ENCODE results near the gene FOXC2.

The FOXC2 gene

DNA sequence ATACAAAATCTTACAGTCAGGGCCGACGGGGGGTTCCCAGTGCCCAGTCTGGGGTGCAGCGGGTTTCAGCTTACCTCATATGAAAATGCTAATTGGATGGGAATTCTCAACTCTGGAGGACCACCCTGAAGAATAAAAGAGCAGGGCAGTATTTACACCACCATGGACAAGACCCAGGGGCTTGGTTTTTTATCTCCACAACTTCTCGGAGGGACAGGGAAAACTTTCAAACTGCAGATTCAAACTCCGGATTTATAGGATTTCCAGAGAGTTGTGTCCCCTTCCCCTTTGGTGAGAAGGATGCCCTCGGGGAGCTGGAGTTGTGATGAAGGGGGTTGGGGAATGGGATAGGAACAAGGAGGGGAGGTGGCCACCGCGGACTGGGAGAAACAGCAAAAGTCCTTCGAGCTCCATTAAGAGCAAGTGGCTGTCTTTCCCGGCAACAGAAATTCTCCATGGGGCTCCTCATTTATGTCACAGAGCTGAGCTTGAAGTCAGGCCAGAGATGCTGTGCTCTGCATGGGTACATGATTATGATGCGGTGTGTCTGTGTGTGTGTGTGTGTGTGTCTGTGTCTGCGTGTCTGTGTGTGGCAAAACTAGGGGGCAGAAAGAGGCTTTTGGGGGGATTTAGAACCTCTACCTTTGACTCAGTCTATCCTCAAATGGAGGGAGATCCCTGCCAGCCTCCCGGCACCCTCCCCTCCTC is 27.4 kb downstream of the FOXC2 start:
- DNase-seq = no peak

GRCh38 chr16:86594721-86595120 is 28.1 kb downstream of the FOXC2 start:
- no peak for DNase-seq

GRCh38 chr16:86595983-86596605 is 29.5 kb downstream of the FOXC2 start:
- no peak for DNase-seq

DNA sequence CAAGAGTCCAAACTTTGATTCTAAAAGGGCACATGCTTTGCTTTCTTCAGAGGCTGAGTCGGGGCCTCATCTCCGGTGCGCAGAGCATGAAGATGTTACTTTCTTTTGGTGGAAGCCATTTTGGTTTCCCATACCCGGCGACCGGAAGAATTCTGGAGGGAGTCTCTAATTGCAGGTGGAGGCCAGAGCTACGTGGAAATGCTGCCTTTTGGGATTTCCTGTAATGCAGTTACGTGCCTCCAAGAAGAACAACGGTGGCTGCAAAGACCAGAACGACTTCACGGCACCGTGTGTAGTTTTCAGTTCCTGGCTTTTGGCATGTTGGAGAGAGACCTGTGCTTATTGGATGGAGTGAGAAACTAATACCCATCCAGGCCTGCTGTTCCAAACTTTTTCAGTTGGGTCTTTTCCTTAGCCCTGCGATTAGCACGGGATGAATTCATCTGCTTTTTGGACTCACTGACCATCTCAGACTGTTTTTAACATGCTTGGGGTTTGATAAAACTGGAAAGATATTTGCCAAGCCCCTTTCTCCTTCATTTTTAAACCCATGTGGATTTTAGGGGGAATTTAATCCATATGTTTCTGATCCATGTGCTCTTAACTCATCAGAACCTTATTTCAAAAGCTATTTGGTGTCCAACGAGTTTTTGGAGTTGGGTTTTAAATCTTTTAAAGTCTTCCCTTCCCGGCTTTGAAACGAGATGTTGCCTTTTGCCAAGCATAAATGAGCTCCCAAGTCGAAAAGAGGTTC is 30.7 kb downstream of the FOXC2 start:
- no peak for DNase-seq

GRCh38 chr16:86597880-86598606 is 31.4 kb downstream of the FOXC2 start:
- DNase-seq = no peak

GRCh38 chr16:86598607-86599565 is 32.3 kb downstream of the FOXC2 start:
- no peak for DNase-seq

- DNase-seq = no peak
Measured at GRCh38 chr16:86601356-86601755, 34.7 kb downstream of the FOXC2 start.

DNA sequence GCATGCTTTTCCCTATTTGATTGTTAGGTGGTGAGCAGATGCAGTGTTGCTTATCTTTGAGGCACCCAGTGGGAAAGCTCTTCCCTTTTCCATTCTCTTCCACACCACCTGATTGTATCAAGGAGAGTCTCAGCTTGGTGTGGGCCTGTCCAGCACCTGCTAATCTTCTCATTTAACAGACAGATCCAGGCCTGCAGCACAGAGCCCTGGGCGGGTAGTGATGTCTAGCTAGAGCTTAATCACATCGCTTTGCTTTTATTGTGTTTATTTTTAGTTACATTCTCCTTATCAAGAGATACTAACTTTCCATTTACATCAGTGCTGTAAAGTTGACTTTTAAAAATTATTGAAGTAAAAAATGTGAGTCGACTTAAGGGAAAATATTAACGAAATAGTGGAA is 35.9 kb downstream of the FOXC2 start:
- DNase-seq = no peak

GRCh38 chr16:86604436-86605193 is 38.0 kb downstream of the FOXC2 start:
- no peak for DNase-seq

- no peak for DNase-seq
Measured at GRCh38 chr16:86605950-86606349, 39.3 kb downstream of the FOXC2 start.

DNA sequence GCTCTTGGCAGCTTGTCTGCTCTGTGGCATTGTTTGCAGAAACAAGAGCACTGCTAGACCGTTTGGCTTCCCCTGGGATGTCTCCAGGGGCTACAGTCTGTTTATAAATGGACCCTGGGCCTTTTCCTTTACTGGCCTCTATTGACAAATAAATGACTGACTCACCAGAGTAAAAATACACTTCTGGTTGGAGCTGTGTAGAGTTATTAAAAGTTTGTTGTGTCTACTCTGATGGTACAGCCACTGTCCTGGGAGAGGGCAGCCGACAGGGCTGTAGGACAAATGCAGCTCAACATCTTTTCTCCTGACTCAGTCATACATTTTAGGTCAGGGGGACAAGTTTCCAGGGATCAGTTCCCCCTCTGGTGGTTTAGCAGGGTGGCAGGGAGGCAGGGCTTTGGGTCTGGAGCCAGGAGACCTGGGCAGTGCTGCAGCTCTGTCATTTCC is 41.7 kb downstream of the FOXC2 start:
- no peak for DNase-seq

DNA sequence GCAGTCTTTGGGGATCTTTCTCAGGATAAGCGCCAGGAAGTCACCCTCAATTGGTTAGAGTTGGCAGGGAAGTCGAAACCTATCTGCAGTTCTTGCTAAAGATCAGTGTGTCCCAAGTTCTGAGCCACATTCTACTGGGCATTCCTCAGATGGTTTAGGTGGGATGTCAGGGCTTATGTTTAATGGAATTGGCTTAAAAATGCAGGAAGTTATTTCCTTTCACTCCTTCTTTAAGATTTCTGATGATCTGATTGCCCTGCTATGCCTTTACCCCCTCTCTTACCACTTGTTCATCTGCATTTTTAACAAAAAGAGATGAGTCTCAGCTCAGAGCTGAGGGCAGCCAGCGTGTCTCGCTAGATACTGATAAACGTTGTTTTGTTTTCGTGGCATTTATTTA is 42.5 kb downstream of the FOXC2 start:
- DNase-seq = no peak

GRCh38 chr16:86609661-86610060 is 43.0 kb downstream of the FOXC2 start:
- no peak for DNase-seq

DNA sequence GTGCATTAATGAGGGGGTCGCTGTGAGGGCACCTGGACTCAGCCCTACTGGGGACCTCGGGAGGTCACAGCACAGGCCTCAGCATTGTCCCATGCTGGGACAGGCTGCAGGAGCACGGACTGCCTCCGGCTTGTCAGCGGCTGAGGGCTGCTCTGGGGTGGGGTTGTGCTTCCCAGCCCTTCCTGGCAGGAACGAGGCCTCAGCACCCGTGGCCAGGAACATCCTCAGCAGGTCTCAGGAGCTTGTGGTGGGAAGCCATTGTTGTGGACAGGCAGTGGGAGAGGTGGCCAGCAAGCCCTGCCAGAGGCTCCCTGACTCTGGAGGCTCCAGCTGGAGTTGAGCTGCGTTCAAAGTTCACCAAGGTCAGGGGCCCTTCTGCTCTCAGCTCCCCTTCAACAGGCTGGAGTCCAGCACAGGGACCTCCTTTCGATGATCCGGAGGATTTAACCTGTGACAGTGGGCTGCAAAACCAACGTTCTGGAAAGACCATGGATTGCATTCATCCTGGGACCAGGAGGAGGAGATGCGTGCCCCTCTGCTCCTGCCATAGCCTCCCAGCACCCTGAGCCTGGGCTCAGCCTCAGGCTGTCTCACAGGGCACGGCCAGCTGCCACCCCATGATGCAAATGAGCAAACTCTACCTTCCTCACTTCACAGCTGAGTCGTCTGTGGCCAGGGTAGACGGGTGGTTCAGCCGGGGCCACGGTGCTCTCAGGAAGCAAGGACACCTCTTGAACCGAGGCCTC is 44.3 kb downstream of the FOXC2 start:
- no peak for DNase-seq

GRCh38 chr16:86611525-86611855 is 44.9 kb downstream of the FOXC2 start:
- DNase-seq = no peak

GRCh38 chr16:86611941-86612340 is 45.3 kb downstream of the FOXC2 start:
- DNase-seq = no peak

DNA sequence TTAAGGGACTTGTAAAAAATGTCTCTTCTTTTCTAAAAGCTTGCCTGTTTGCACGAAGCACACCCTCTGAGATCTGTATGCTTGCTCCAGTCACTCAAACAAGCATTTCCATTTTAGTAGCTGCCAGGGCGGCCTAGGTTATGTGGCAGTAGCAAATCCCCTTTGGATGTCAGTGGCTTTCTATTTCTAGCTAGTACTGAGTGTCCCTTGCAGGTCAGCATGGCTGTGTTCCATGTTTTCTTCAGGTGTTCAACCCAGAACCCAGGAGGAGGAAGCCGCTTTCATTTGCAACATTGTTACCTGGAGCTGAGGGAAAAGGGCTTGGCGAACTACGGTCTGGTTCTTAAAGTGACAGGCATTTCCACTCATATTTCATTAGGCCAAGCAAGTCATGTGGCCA is 48.1 kb downstream of the FOXC2 start:
- no peak for DNase-seq

DNA sequence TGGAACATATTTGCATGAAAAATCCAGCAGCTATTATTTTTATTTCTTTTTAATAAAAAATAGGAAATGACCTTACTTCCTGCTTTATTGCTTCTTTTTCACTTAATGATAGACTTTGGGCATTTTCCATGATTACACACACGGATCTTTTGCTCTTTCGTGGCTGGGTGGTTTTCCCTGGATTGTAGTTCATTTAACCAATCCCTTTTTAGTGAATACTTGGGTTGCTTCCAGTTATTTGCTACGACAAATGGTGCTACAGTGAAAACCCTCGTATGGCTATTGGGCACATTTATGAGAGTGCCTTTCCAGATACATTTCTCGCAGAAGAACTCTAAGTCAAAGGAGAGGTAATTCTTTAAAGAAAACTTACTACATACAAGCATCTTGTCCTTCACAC is 50.3 kb downstream of the FOXC2 start:
- DNase-seq = no peak

DNA sequence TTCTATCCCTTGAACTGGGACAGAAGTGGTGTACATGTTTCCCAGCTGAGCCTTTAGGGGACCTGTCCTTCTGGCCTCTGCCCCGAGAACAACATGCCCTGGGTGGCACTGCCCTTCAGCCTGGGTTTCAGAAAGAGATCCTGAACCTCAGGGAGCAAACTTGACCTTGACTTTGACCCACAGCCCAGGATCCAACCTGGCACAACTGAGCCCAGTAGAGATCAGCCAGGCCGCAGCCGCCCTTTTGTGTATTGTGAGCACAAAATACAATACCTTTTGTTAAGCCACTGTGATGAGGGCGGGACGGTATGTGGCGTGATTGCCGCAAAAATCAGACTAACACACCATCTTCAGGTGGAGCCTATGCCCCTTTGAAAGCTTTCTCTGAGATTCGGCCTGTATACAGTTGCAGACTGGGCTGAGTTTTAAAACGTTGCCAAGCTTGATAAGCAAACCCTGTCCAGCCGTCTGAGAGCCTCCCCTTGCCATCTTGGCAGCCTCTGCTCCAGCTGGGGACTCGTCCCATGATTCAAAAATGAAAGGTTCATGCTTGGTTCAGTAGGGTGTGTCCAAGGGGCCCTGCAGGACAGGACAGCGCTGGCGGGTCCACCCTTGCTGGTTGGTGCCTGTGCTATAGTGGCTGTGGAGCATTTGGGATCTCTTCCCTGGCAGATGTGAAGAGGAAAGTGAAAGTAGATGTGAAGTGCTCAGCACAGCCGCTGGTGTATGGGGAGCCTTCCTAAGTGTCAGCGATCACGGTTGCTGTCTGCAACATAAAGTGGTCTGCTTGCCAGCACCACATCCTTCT is 52.0 kb downstream of the FOXC2 start:
- DNase-seq = no peak

Data from NCI-H146 (cell line).